ENCODE data around the gene SYPL2.

Gene SYPL2

GRCh38 chr1:109474697-109475096, 8.4 kb downstream of the SYPL2 start:
- TF ChIP-seq CTCF (conservative IDR thresholded peaks at IDR 0.05; ENCODE audit: low read length) (no peak), EZH2phosphoT487 (IDR thresholded peaks at IDR 0.05; ENCODE audit: borderline replicate concordance) (no peak)
- no peaks in the 10 kb centered on the region for H3F3A ChIP-seq (ENCODE audit: low read depth)

GRCh38 chr1:109475261-109475660, 8.9 kb downstream of the SYPL2 start:
- no peak overlapping the region for H3K4me3 ChIP-seq (ENCODE audit: low read length, poor library complexity, severe bottlenecking)
- no peaks in the 10 kb centered on the region for H3K36me3 ChIP-seq (ENCODE audit: insufficient read depth, low read length)
- no peaks in the 10 kb centered on the region for H3K27me3 ChIP-seq (ENCODE audit: insufficient read depth, low read length, poor library complexity, severe bottlenecking)
- H3K4me2 ChIP-seq (ENCODE audit: low read depth, low read length, poor library complexity, severe bottlenecking): no peak overlapping the region
- no peaks in the 10 kb centered on the region for H3K79me2 ChIP-seq (ENCODE audit: insufficient read depth, low read length)
- H3F3A ChIP-seq (ENCODE audit: low read depth): no peaks in the 10 kb centered on the region
- peaks cover 9% of the 10 kb centered on the region for H3K4me1 ChIP-seq (ENCODE audit: insufficient read depth, low read length, poor library complexity, severe bottlenecking)
- H2AFZ ChIP-seq (ENCODE audit: low read length): no peak overlapping the region
- no peak overlapping the region for H3K9ac ChIP-seq (ENCODE audit: low read depth, low read length, poor library complexity, severe bottlenecking)
- no peaks in the 10 kb centered on the region for H4K20me1 ChIP-seq (ENCODE audit: insufficient read depth, low read length, poor library complexity, severe bottlenecking)
- no peak for TF ChIP-seq CTCF (conservative IDR thresholded peaks at IDR 0.05; ENCODE audit: low read length)
- TF ChIP-seq EZH2phosphoT487 (IDR thresholded peaks at IDR 0.05; ENCODE audit: borderline replicate concordance): no peak
- H3K9me2 ChIP-seq (replicated peaks; ENCODE audit: low read depth, low read length): no peaks in the 10 kb centered on the region
- no peaks in the 10 kb centered on the region for H3K9me3 ChIP-seq (ENCODE audit: insufficient read depth, low read depth, low read length)

More at GRCh38 chr1:109474697-109475096, 8.4 kb downstream of the SYPL2 start:
- no peaks in the 10 kb centered on the region for H4K20me1 ChIP-seq (ENCODE audit: insufficient read depth, low read length, poor library complexity, severe bottlenecking)
- no peak overlapping the region for H3K4me3 ChIP-seq (ENCODE audit: low read length, poor library complexity, severe bottlenecking)
- H3K9me2 ChIP-seq (replicated peaks; ENCODE audit: low read depth, low read length): no peaks in the 10 kb centered on the region
- H3K9me3 ChIP-seq (ENCODE audit: insufficient read depth, low read depth, low read length): no peaks in the 10 kb centered on the region
- peaks cover 9% of the 10 kb centered on the region for H3K4me1 ChIP-seq (ENCODE audit: insufficient read depth, low read length, poor library complexity, severe bottlenecking)
- H3K9ac ChIP-seq (ENCODE audit: low read depth, low read length, poor library complexity, severe bottlenecking): no peak overlapping the region
- H3K27me3 ChIP-seq (ENCODE audit: insufficient read depth, low read length, poor library complexity, severe bottlenecking): no peaks in the 10 kb centered on the region
- H3K79me2 ChIP-seq (ENCODE audit: insufficient read depth, low read length): no peaks in the 10 kb centered on the region
- H3K4me2 ChIP-seq (ENCODE audit: low read depth, low read length, poor library complexity, severe bottlenecking): no peak overlapping the region
- H3K36me3 ChIP-seq (ENCODE audit: insufficient read depth, low read length): no peaks in the 10 kb centered on the region
- no peak overlapping the region for H2AFZ ChIP-seq (ENCODE audit: low read length)

GRCh38 chr1:109476825-109477224, 10.5 kb downstream of the SYPL2 start:
- Histone ChIP-seq H3K9me2 (replicated peaks; ENCODE audit: low read depth, low read length) (no peaks in the 10 kb centered on the region), H3F3A (ENCODE audit: low read depth) (no peaks in the 10 kb centered on the region), H3K36me3 (ENCODE audit: insufficient read depth, low read length) (no peaks in the 10 kb centered on the region), H3K9ac (ENCODE audit: low read depth, low read length, poor library complexity, severe bottlenecking) (no peak overlapping the region), H2AFZ (ENCODE audit: low read length) (no peak overlapping the region), H3K4me3 (ENCODE audit: low read length, poor library complexity, severe bottlenecking) (no peak overlapping the region), H3K4me1 (ENCODE audit: insufficient read depth, low read length, poor library complexity, severe bottlenecking) (peaks cover 9% of the 10 kb centered on the region), H3K9me3 (ENCODE audit: insufficient read depth, low read depth, low read length) (no peaks in the 10 kb centered on the region), H4K20me1 (ENCODE audit: insufficient read depth, low read length, poor library complexity, severe bottlenecking) (no peaks in the 10 kb centered on the region), H3K4me2 (ENCODE audit: low read depth, low read length, poor library complexity, severe bottlenecking) (no peak overlapping the region), H3K27me3 (ENCODE audit: insufficient read depth, low read length, poor library complexity, severe bottlenecking) (no peaks in the 10 kb centered on the region), H3K79me2 (ENCODE audit: insufficient read depth, low read length) (no peaks in the 10 kb centered on the region)
- TF ChIP-seq CTCF (conservative IDR thresholded peaks at IDR 0.05; ENCODE audit: low read length) (no peak), EZH2phosphoT487 (IDR thresholded peaks at IDR 0.05; ENCODE audit: borderline replicate concordance) (no peak)

Measured in Loucy (cell line).